Posterior cingulate gyrus (tissue), 11 donors: Measurements from ENCODE around the gene RWDD3.
A peak's percentile ranks its signal among the peaks of the same experiment; 100 is the strongest.

ENCODE experiments used
- DNase-seq, 10 donors: peaks; one replicate each; pipeline versions ENCODE4 v3.0.0 to v3.0.0-alpha.2; 2020 to 2021; ENCODE audit warnings: mixed read lengths in 3 of 10
- intact Hi-C: fragments of 100-400 bp; cut with DNase I; formaldehyde crosslinking; loops from one replicate; pipeline ENCODE4 v1.15.1; 2023

The RWDD3 gene

GRCh38 chr1:95229037-95229436 lies 5.0 kb upstream of the RWDD3 start:
- DNase-seq = no peak
- intact Hi-C loops = no loop called here

DNA sequence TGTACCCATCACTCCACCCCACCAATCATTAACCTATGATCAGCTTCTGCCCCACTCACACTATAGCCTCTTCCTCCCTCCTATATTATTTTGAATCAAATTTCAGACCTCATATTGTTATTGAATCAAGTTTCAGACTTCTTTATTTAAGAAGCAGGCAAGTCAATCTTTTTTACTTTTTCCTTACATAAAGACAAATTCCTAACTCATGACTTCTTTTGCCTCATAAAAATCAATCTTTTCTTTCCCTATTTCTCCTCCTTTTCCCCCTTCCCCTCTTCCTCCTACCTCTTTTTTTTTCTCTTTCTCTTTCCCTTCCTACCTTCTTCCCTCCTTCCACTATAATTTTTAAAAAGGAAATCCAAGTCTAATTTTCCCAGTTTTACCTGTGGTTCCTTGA lies 4.3 kb upstream of the RWDD3 start:
- DNase-seq = no peak
- intact Hi-C loops = loop anchor here (5.0 kb wide), 2 partner anchors 112 to 302 kb away; partner anchors contain the start of genes CNN3 and TLCD4

GRCh38 chr1:95230256-95230655 lies 3.8 kb upstream of the RWDD3 start:
- no peak for DNase-seq
- intact Hi-C loops = loop anchor here (5.0 kb wide), 2 partner anchors 113 to 303 kb away; partner anchors contain the start of genes CNN3 and TLCD4

DNA sequence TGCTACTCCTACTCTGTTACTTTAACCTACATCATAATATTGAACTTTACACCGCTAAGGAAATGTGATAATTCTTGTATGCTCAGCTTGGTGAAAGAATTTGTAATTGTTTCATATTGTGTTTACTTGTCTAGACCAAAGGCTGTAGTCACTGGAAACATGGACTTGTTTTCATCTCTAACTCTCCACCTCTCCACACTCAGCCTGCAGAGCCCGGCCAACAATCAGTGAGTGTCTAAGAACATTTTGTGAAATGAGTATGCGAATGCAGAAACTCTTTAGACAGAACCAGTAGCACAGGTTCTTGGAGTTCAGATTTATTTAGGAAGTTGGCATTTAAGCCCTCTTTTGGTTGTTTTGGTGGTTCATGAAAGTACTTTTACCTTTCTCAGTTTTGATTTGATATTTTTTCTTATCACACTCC lies 3.2 kb upstream of the RWDD3 start:
- intact Hi-C loops = loop anchor here (5.0 kb wide), 2 partner anchors 113 to 303 kb away; partner anchors contain the start of genes CNN3 and TLCD4
- DNase-seq = no peak

DNA sequence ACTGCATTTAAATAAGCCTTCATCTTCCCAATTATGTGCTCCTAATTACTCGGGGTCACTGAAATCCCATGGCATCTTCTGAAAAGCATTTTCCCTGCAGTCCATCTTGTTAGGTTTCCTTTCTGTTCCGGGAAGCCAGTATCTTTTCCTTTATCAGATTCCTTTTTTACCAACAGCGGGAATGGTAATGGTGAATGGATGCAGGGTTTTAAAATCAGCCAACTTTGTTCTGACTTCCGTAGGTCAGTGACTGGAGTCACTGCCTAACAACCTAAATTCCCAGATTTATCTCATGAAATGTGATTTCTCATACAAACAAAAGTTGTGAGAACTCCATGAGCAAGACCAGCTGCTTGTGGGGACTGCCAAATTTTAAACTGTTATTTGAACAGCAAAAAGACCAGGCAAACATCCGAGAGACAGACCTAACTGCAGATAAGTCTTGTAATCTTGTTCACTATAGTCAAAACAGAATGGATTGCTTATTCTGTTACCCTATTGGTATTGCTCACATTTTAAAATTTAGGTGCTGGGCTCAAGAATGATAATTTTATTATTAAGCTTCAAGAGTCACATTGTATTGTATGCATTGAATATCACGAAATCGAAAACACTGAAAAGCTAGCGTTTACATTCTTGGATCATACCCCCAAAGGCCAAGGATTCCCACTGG lies 1.2 kb upstream of the RWDD3 start:
- intact Hi-C loops = loop anchor here (5.0 kb wide), 2 partner anchors 115 to 305 kb away; partner anchors contain the start of genes CNN3 and TLCD4
- no peak for DNase-seq

- peak in 7 of 10 donors; percentile 15 to 86 (median 31) for DNase-seq
- intact Hi-C loops = loop anchor here (5.0 kb wide), 2 partner anchors 116 to 306 kb away; partner anchors contain the start of genes CNN3 and TLCD4
Observed at GRCh38 chr1:95233319-95233736, 682 bp upstream of the RWDD3 start.

DNA sequence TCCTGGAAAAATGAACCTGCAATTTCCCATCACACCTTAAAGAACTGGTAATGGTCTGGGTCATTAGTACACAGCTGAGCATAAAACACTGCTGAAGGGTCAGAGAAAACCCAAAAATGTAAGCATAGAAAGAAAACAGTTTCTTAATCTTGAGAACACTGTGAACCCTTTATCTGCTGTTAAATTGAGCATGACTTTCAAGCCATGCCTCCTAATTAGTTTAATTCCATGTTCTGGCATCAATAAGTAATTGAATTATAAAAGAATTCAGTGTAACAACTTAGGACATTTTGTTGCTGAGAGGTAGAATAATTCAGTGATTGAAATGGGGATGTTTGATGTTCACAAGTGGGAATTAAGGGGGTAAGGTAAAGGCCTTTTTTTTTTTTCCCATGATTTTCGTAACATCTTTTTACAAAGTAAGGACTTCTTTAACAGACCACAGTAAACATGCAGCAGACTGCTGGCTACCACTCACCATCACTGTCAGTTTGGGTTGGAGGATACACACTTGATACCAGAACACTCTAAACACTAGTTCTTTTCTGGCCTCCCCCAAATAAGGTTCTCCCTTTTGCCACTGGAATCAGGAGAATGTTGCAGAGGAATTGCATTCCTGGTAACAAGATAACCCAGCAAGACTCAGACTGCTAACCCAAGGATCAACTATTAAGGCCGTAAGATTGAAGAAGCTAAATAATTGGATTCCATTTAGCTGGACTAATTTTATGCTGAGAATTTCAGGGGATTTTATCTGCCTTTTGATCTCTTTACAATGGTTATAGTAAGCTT lies 3.0 kb downstream of the RWDD3 start:
- no peak for DNase-seq
- intact Hi-C loops = no loop called here

DNA sequence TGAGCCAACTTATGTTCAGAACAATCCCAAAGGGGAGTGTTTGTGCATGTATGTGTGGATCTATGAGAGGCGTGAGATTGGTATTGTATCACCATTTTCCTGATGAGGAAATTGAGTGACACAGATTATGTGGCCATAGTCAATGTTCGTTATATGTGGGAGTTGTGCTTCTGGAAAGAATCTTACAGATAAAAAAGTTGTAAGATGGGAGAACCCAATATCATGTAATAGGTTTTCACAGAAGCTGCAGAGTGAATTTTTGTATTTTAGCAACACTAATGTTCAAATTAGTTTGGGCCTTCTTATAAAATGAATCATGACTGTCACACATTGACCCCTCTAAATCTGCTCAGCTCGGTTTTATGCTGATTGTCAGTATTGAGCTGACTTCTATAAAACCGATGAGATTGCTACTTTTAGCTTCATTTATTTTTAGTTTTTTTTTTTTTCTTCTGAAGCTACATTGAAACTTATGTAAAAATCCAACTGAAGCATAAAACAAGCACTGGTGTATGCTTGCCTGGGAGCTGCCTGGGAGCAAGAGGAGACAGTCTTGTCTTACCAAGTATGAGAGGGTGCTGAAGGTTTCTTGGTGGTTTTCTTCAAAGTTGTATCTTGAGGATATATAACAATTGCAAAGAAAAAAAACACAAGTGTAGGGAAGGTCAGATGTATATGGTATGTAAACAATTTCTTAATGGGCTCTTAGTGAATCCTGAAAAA lies 4.1 kb downstream of the RWDD3 start:
- intact Hi-C loops = no loop called here
- peak in 1 of 10 donors; percentile 71 for DNase-seq

DNA sequence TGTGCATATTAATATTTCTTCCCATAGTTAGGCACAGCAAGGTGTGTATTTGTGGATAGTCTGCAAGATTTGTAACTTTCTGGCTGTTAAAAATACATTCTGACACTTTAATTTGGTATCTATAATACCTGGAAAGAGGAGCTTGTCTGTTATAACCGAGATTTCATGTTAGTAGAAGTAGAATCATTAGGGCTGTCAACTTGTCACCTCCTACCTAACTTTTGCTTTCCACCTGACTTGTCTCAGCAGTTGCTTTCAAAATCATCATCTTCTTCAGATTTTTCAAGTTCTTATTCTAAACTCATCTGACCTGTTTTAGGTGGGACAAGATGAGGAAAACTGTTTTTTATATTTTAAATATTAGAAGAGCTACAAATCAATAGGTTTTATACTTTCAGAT lies 11.0 kb downstream of the RWDD3 start:
- no peak for DNase-seq
- intact Hi-C loops = no loop called here

GRCh38 chr1:95246511-95246910 lies 12.5 kb downstream of the RWDD3 start:
- no peak for DNase-seq
- intact Hi-C loops = no loop called here

DNA sequence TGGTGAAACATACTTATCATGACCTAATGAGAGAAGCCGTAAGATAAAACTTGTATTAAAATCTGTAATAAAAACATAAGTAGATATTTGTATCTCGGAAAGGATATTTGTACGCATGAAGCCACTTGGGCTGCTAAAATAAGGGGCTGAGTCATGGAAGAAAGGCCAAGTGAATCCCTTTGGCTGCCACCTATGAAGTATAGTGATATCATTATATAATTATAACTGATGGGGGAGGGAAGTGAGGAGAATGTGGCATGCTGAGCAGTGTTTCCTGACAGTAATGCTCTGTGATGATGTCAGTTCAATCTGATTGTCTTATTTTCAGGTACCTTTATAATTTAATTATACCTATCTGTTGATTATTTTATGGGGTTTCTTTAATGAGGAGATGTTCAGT lies 13.6 kb downstream of the RWDD3 start:
- no peak for DNase-seq
- intact Hi-C loops = no loop called here

- DNase-seq = no peak
- intact Hi-C loops = no loop called here
Observed at GRCh38 chr1:95249916-95250315, 15.9 kb downstream of the RWDD3 start.

GRCh38 chr1:95252422-95252821 lies 18.4 kb downstream of the RWDD3 start:
- intact Hi-C loops = no loop called here
- DNase-seq = no peak

DNA sequence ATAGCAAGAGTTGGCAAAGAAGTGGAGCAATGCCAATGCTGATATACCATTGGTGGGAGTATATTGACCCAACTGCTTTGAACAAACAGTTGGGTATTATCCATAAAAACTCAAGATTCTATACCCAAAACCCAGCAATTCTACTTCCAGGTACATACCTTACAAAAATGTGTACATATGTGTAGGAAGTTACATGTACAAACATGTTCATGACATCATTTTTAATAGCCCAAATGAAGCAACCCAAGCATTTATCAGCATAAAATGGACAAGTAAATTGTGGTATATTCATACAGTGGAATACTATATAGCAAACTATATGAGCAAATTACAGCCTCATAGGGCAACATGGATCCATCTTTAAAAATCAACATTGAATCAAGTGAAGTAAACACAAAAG lies 20.9 kb downstream of the RWDD3 start:
- intact Hi-C loops = no loop called here
- no peak for DNase-seq

- DNase-seq = no peak
- intact Hi-C loops = no loop called here
Observed at GRCh38 chr1:95255826-95256225, 21.8 kb downstream of the RWDD3 start.

DNA sequence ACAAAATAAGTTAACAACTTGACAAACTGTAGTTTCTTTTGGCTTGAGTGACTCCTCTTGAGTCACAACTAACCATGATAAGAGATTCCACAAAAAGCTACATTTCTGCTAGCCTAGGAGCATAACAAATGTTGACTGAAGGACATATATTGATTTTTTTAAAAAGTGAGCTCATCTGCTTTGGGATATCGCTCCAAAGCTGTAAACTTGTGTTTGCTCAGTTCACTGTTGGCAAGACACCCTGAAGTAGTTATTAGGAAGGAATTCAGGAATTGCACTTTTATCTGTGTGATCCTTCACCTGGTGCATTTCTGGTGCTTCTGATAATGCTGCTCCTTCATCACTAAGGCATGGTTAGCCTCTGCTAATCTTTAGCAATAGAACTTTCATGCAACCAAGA lies 23.7 kb downstream of the RWDD3 start:
- intact Hi-C loops = no loop called here
- DNase-seq = no peak

DNA sequence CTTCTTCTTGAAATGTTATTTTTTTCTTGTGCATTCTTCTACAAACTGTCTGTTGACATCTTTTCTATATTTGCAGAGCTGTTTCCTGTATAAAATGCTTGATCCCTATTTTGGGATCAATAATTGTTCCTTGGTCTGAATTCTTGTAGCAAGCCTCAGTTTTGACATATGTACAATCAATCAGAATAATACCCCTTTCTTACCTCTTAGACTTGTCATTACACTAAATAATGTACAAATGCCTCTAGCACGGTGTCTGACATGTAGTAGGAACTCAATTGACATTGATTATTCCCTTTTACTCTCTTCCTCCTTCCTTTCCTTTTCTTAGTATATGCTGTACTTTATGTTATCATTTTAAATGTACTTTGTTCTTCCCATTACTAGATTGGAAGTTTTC lies 25.2 kb downstream of the RWDD3 start:
- intact Hi-C loops = no loop called here
- DNase-seq = no peak

- intact Hi-C loops = no loop called here
- no peak for DNase-seq
Observed at GRCh38 chr1:95262913-95263312, 28.9 kb downstream of the RWDD3 start.

- intact Hi-C loops = no loop called here
- no peak for DNase-seq
Observed at GRCh38 chr1:95263450-95263849, 29.4 kb downstream of the RWDD3 start.

DNA sequence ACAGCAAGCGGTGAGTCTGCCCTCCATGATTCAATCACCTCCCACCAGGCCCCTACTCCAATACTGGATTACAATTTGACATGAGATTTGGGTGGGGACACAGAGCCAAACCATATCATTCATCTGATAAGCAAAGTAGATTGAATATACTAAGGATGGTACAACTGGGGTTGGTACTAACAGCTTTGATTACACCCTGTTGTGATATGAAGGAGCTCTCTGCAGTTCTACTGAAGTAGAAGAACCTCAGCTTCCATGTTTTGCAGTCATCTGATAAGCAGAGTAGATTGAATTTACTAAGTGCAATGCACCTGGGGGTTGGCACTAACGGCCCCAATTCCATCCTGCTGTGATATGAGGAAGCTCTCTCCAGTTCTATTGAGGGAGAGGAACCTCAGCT lies 31.1 kb downstream of the RWDD3 start:
- intact Hi-C loops = no loop called here
- DNase-seq = no peak

DNA sequence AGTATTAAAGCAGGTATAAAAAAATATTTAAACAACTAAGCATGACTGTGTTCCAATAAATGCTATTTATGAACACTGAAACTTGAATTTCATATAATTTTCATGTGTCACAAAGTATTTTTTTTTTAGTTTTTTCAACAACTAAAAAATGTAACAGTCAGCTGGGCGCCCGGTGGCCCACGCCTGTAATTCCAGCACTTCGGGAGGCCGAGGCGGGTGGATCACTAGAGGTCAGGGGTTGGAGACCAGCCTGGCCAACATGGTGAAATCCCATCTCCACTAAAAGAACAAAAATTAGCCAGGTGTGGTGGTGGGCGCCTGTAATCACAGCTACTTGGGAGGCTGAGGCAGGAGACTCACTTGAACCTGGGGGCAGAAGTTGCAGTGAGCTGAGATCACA lies 42.4 kb downstream of the RWDD3 start:
- intact Hi-C loops = no loop called here

More for the DNA sequence above, 42.4 kb downstream of the RWDD3 start:
- peak in 1 of 10 donors; percentile 65 for DNase-seq
